ENCODE data around the gene LCE1A.

GRCh38 chr1:152859696-152860095, 32.4 kb downstream of the LCE1A start, which contains the start of gene LCE7A:
- no peak for TF ChIP-seq CTCF (IDR thresholded peaks at IDR 0.05)
- TF ChIP-seq POLR2AphosphoS5 (IDR thresholded peaks at IDR 0.05) = no peak
- TF ChIP-seq EP300 (IDR thresholded peaks at IDR 0.05) = no peak
- TF ChIP-seq POLR2A (IDR thresholded peaks at IDR 0.05) = no peak
